ENCODE measurements around the gene CAMK2D. TPM values are rescaled to one million over a fixed set of nuclear protein-coding genes. Genes with fewer than 3 reads are reported as not detected.

The CAMK2D gene
- total RNA-seq, 1 experiment from 2014 or later = 9.0 TPM

DNA sequence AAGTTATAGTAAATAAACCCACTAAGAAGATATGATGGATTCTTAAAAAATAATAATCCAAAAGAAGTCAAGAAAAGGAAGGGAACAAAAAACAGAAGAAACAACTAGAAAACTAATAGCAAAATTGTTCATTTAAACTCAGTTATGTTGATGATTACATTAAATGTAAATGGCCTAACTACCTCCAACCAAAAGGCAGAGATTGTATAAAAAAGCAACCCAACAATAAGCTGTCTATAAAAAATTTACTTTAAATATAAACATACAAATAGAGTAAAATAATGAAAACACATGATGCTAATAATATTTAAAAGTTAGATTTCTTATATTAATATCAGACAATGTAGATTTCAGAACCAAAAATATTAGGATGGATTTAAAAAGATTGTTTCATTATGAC, 340.6 kb downstream of the CAMK2D start:
- Mint-ChIP-seq H3K27me3 (ENCODE audit: low read depth) (no peaks in the 10 kb centered on the region), H3K4me3 (no peak overlapping the region), H3K4me1 (no peaks in the 10 kb centered on the region), H3K9me3 (peaks cover 26 to 29% of the 10 kb centered on the region in 2 experiments), H3K27ac (no peak overlapping the region), H3K36me3 (ENCODE audit: insufficient read depth in 1 of 3, low read depth in 3 of 3) (peaks cover 2 to 25% (median 5%) of the 10 kb centered on the region in 3 experiments)
- no peak overlapping the region for H2BK5ac ChIP-seq (ENCODE audit: insufficient read length, low read length)
- no peak for DNase-seq
- H3K23me2 ChIP-seq (ENCODE audit: insufficient read length, low read depth, low read length, poor library complexity, severe bottlenecking) = no peaks in the 10 kb centered on the region
- no peak overlapping the region for H3K56ac ChIP-seq (ENCODE audit: insufficient read length, low read depth, low read length)
- H2BK20ac ChIP-seq (ENCODE audit: low read depth, low read length, poor library complexity, severe bottlenecking) = no peak overlapping the region
- H3K9me3 ChIP-seq (ENCODE audit: control insufficient read depth, low read depth, low read length) = no peaks in the 10 kb centered on the region
- H3K18ac ChIP-seq (ENCODE audit: insufficient read length, low read depth, low read length) = no peak overlapping the region
- H2AK5ac ChIP-seq (ENCODE audit: insufficient read length, low read length) = no peak overlapping the region
- H4K8ac ChIP-seq (replicated peaks; ENCODE audit: insufficient read length, low read depth, low read length) = no peak overlapping the region
- H3K4ac ChIP-seq (ENCODE audit: low read depth, low read length) = no peak overlapping the region
- H2AFZ ChIP-seq (ENCODE audit: low read length) = no peak overlapping the region
- H3K4me1 ChIP-seq (ENCODE audit: insufficient read depth, low read length) = no peaks in the 10 kb centered on the region
- no peak overlapping the region for H3T11ph ChIP-seq (ENCODE audit: low read length)
- TF ChIP-seq, protein P1, sequence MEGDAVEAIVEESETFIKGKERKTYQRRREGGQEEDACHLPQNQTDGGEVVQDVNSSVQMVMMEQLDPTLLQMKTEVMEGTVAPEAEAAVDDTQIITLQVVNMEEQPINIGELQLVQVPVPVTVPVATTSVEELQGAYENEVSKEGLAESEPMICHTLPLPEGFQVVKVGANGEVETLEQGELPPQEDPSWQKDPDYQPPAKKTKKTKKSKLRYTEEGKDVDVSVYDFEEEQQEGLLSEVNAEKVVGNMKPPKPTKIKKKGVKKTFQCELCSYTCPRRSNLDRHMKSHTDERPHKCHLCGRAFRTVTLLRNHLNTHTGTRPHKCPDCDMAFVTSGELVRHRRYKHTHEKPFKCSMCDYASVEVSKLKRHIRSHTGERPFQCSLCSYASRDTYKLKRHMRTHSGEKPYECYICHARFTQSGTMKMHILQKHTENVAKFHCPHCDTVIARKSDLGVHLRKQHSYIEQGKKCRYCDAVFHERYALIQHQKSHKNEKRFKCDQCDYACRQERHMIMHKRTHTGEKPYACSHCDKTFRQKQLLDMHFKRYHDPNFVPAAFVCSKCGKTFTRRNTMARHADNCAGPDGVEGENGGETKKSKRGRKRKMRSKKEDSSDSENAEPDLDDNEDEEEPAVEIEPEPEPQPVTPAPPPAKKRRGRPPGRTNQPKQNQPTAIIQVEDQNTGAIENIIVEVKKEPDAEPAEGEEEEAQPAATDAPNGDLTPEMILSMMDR (conservative IDR thresholded peaks at IDR 0.05) = no peak
- no peak overlapping the region for H4K91ac ChIP-seq (ENCODE audit: insufficient read length, low read depth, low read length)
- H3K79me1 ChIP-seq (ENCODE audit: insufficient read depth, low read depth, low read length, poor library complexity, severe bottlenecking) = no peaks in the 10 kb centered on the region
- no peaks in the 10 kb centered on the region for H3K79me2 ChIP-seq (ENCODE audit: insufficient read depth, low read length)
- H3K4me2 ChIP-seq (ENCODE audit: insufficient read depth, insufficient read length, low read length) = no peak overlapping the region
- H4K20me1 ChIP-seq (ENCODE audit: control insufficient read depth, insufficient read depth, insufficient read length) = no peaks in the 10 kb centered on the region
- H2BK120ac ChIP-seq (ENCODE audit: low read depth, low read length, poor library complexity, severe bottlenecking) = no peak overlapping the region
- no peak overlapping the region for H3K14ac ChIP-seq (ENCODE audit: insufficient read depth, low read length)
- H3K27me3 ChIP-seq (ENCODE audit: insufficient read depth, low read length) = no peaks in the 10 kb centered on the region
- H3K9ac ChIP-seq (ENCODE audit: extremely low read depth, insufficient read length, low read length) = no peak overlapping the region
- H3K27ac ChIP-seq (ENCODE audit: insufficient read length, low read depth, low read length) = no peak overlapping the region
- no peak overlapping the region for H4K5ac ChIP-seq (ENCODE audit: insufficient read length, low read depth, low read length)
- H3K23ac ChIP-seq (ENCODE audit: insufficient read length, low read depth, low read length) = no peak overlapping the region
- H2BK12ac ChIP-seq (ENCODE audit: insufficient read length, low read depth, low read length) = no peak overlapping the region
- no peak overlapping the region for H2BK15ac ChIP-seq (ENCODE audit: low read depth, low read length)
